DMS153 (cell line): ENCODE results near the gene SYT7.
"Not testable (repeated sequence)": the region's sequence is repeated elsewhere in the genome, so short reads cannot be mapped to it uniquely, and the experiment has no call there.

Experiments used
- DNase-seq: peaks from one replicate; lab custom pipeline; 2025; lab: John Stamatoyannopoulos, UW

The SYT7 gene

DNA sequence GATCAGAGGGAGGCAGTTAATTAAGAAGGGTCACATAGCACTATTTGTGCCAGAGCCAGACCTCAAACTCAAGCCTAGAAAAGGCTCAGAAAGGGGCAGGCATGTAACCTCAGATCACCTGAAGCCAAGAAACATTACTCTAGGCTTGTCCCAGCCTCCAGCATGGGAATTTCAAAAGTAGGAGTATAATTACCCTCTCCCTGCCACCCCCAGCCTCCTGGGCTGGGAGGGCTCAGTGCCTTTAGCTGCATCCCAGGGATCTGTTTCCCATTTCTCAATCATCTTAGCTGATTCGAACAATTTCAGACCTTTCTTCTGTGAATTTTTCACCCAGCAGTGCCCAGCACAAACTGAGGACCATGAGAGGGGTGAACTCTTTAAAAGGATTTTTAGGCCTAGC, 105.4 kb downstream of the SYT7 start:
- no peak for DNase-seq

DNA sequence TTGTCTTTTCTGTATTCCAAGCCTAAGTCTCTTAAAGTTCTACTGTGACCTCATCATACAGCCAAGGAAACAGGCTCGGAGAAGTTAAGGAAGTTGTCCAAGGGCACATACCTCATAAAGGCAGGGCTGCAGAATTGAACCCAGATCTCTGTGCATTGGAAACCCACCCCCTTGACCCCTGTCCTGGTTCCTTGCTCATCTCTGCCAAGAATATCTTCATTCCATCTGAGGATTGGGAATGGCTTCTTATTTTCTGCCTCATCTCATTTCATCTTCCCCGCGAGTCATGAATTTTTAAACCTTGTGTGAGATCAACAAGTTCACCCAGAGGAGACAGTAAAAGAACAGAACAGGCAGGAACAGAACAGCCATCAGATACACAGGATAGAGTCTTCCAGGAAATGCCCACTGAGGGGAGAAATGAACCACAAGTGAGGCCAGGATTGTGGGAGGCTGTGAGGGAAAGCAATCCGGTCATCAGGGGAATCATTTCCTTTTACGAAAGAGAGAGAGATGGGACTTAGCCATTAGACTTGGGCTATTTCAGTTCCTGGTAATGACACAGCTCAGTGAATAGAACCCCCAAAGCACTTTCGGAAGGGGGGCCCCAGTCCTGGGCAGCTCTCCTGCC, 106.7 kb downstream of the SYT7 start:
- DNase-seq: no peak

- no peak for DNase-seq
Observed at GRCh38 chr11:61473370-61474012, 107.4 kb downstream of the SYT7 start.

DNA sequence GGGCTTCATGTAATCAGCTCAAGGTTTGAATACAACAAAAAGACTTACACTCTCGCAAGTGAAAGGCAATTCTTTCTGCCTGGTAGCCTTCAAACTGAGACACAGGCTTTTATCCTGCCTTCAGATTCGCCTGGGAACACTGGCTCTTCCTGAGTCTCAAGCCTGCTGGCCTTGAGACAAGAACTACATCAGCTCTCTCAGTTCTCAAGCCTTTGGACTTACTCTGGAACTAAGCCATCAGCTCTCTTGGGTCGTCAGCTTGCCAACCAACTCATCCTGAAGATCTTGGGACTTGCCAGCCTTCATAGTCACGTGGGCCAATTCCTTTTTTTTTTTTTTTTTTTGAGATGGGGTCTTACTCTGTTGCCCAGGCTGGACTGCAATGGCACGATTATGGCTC, 108.0 kb downstream of the SYT7 start:
- no peak for DNase-seq

DNA sequence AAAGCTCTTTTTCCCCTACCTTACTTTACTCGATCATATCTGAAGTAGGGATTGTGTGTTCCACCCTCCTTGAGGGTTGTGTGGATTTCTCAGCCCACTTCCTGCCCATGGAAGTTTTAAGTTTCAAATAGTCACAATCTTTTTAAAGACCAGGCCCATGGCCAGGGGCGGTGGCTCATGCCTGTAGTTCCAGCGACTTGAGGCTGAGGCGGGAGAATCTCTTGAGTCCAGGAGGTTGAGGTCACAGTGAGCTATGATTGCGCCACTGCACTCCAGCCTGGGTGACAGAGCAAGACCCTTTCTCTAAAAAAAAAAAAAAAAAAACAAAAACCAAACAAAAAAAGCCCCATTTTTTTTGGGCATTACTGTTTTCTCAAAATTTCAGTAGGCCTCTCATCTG, 108.6 kb downstream of the SYT7 start:
- no peak for DNase-seq

- DNase-seq: no peak
Observed at GRCh38 chr11:61468002-61468401, 112.9 kb downstream of the SYT7 start.

GRCh38 chr11:61467602-61468001, 113.3 kb downstream of the SYT7 start:
- not testable (repeated sequence) for DNase-seq
